Muscle layer of duodenum (tissue), 2 donors: ENCODE data around the gene DZIP1L.

Experiments
- H3K27ac ChIP-seq: one replicate; pipeline ENCODE4 v1.7.0; 2013; ENCODE audit warnings: mild to moderate bottlenecking, low read length
- H3K27me3 ChIP-seq: one replicate; pipeline ENCODE4 v1.7.0; 2013; ENCODE audit warnings: low read depth, mild to moderate bottlenecking, control low read depth, low read length
- H3K36me3 ChIP-seq, 2 donors: one replicate each; pipeline ENCODE4 v1.7.0; 2013; ENCODE audit warnings: low read length in 2 of 2, control low read depth in 1 of 2, mild to moderate bottlenecking in 1 of 2; ENCODE audit not compliant: insufficient read depth in 2 of 2, control insufficient read depth in 1 of 2
- H3K4me1 ChIP-seq, 2 donors: one replicate each; pipeline ENCODE4 v1.7.0; 2013; ENCODE audit warnings: low read length in 2 of 2, mild to moderate bottlenecking in 2 of 2, control low read depth in 1 of 2, moderate library complexity in 1 of 2; ENCODE audit not compliant: insufficient read depth in 2 of 2, control insufficient read depth in 1 of 2
- H3K4me3 ChIP-seq, 2 donors: one replicate each; pipeline ENCODE4 v1.7.0; 2013; ENCODE audit warnings: low read length in 2 of 2, low read depth in 1 of 2, mild to moderate bottlenecking in 1 of 2
- H3K9me3 ChIP-seq, 2 donors: one replicate each; pipeline ENCODE4 v1.7.0; 2013; ENCODE audit warnings: low read length in 2 of 2, control low read depth in 1 of 2, mild to moderate bottlenecking in 1 of 2; ENCODE audit not compliant: control insufficient read depth in 1 of 2
- donor health status: healthy.

The DZIP1L gene

GRCh38 chr3:138030734-138031280 is 84.6 kb downstream of the DZIP1L start:
- H3K27me3 ChIP-seq, result no peaks in the 10 kb centered on the region
- no peak overlapping the region for H3K4me3 ChIP-seq
- no peak overlapping the region for H3K27ac ChIP-seq
- H3K36me3 ChIP-seq, result peaks cover 0 to 18% of the 10 kb centered on the region in 2 donors
- H3K9me3 ChIP-seq, result no peaks in the 10 kb centered on the region
- H3K4me1 ChIP-seq, result no peaks in the 10 kb centered on the region

GRCh38 chr3:138027821-138028220 is 87.6 kb downstream of the DZIP1L start:
- H3K4me3 ChIP-seq, result no peak overlapping the region
- H3K27ac ChIP-seq, result no peak overlapping the region
- peaks cover 0 to 18% of the 10 kb centered on the region in 2 donors for H3K36me3 ChIP-seq
- H3K4me1 ChIP-seq, result no peaks in the 10 kb centered on the region
- no peaks in the 10 kb centered on the region for H3K27me3 ChIP-seq
- no peaks in the 10 kb centered on the region for H3K9me3 ChIP-seq

GRCh38 chr3:138025553-138025952 is 89.9 kb downstream of the DZIP1L start:
- no peak overlapping the region for H3K27ac ChIP-seq
- no peak overlapping the region for H3K4me3 ChIP-seq
- no peaks in the 10 kb centered on the region for H3K4me1 ChIP-seq
- peaks cover 0 to 18% of the 10 kb centered on the region in 2 donors for H3K36me3 ChIP-seq
- no peaks in the 10 kb centered on the region for H3K27me3 ChIP-seq
- H3K9me3 ChIP-seq, result no peaks in the 10 kb centered on the region

- no peaks in the 10 kb centered on the region for H3K4me1 ChIP-seq
- no peaks in the 10 kb centered on the region for H3K9me3 ChIP-seq
- no peaks in the 10 kb centered on the region for H3K27me3 ChIP-seq
- no peak overlapping the region for H3K4me3 ChIP-seq
- no peak overlapping the region for H3K27ac ChIP-seq
- peaks cover 0 to 5% of the 10 kb centered on the region in 2 donors for H3K36me3 ChIP-seq
Observed at GRCh38 chr3:138023754-138024153, 91.7 kb downstream of the DZIP1L start.

GRCh38 chr3:138019281-138020069 is 95.9 kb downstream of the DZIP1L start:
- Histone ChIP-seq H3K36me3 (no peaks in the 10 kb centered on the region), H3K27me3 (no peaks in the 10 kb centered on the region), H3K9me3 (no peaks in the 10 kb centered on the region), H3K27ac (no peak overlapping the region), H3K4me3 (no peak overlapping the region), H3K4me1 (no peaks in the 10 kb centered on the region)

GRCh38 chr3:138016065-138016464 is 99.3 kb downstream of the DZIP1L start:
- no peaks in the 10 kb centered on the region for H3K27me3 ChIP-seq
- no peak overlapping the region for H3K27ac ChIP-seq
- H3K4me3 ChIP-seq, result no peak overlapping the region

GRCh38 chr3:138012526-138012925 is 102.9 kb downstream of the DZIP1L start:
- H3K4me3 ChIP-seq, result no peak overlapping the region
- no peaks in the 10 kb centered on the region for H3K36me3 ChIP-seq
- H3K4me1 ChIP-seq, result no peaks in the 10 kb centered on the region
- no peaks in the 10 kb centered on the region for H3K9me3 ChIP-seq
- no peaks in the 10 kb centered on the region for H3K27me3 ChIP-seq
- no peak overlapping the region for H3K27ac ChIP-seq

More at GRCh38 chr3:138016065-138016464, 99.3 kb downstream of the DZIP1L start:
- H3K9me3 ChIP-seq, result no peaks in the 10 kb centered on the region
- no peaks in the 10 kb centered on the region for H3K36me3 ChIP-seq
- no peaks in the 10 kb centered on the region for H3K4me1 ChIP-seq
